H9 (cell line): ENCODE data around the gene PLD3. TPM values are rescaled to one million over a fixed set of nuclear protein-coding genes. Genes with fewer than 3 reads are reported as not detected.
A peak's percentile ranks its signal among the peaks of the same experiment; 100 is the strongest.

Source experiments
- DNase-seq: peaks from one replicate; pipeline ENCODE4 v3.0.0-alpha.2; 2017
- H2AFZ ChIP-seq: one replicate; pipeline ENCODE4 v1.6.1; 2013; ENCODE audit warnings: mild to moderate bottlenecking, low read length, control low read depth, moderate library complexity
- H2AK5ac ChIP-seq: 2 replicates; pipeline ENCODE4 v1.6.1; 2013; ENCODE audit warnings: low read length, control low read depth, mixed read lengths; ENCODE audit not compliant: insufficient read length
- H2BK120ac ChIP-seq: one replicate; pipeline ENCODE4 v1.6.1; 2013; ENCODE audit warnings: low read depth, mild to moderate bottlenecking, low read length, control low read depth, inconsistent platforms; ENCODE audit not compliant: poor library complexity, severe bottlenecking
- H2BK12ac ChIP-seq: 2 replicates; pipeline ENCODE4 v1.6.1; 2013; ENCODE audit warnings: low read length, control low read depth, mixed read lengths, low read depth; ENCODE audit not compliant: insufficient read length
- H2BK15ac ChIP-seq: 2 replicates; pipeline ENCODE4 v1.6.1; 2013; ENCODE audit warnings: low read depth, low read length, control low read depth
- H2BK20ac ChIP-seq: one replicate; pipeline ENCODE4 v1.6.1; 2013; ENCODE audit warnings: low read depth, mild to moderate bottlenecking, low read length, control low read depth, inconsistent platforms; ENCODE audit not compliant: poor library complexity, severe bottlenecking
- H2BK5ac ChIP-seq: 2 replicates; pipeline ENCODE4 v1.6.1; 2013; ENCODE audit warnings: low read length, control low read depth, mixed read lengths; ENCODE audit not compliant: insufficient read length
- H3K14ac ChIP-seq: 2 replicates; pipeline ENCODE4 v1.6.1; 2013; ENCODE audit warnings: low read length, control low read depth; ENCODE audit not compliant: insufficient read depth
- H3K18ac ChIP-seq: 2 replicates; pipeline ENCODE4 v1.6.1; 2013; ENCODE audit warnings: low read depth, mild to moderate bottlenecking, mixed read lengths, low read length, control low read depth; ENCODE audit not compliant: insufficient read length
- H3K23ac ChIP-seq: 2 replicates; pipeline ENCODE4 v1.6.1; 2013; ENCODE audit warnings: low read length, control low read depth, mixed read lengths, low read depth; ENCODE audit not compliant: insufficient read length
- H3K23me2 ChIP-seq: 2 replicates; pipeline ENCODE4 v1.6.1; 2013; ENCODE audit warnings: low read depth, mild to moderate bottlenecking, mixed read lengths, low read length, control low read depth; ENCODE audit not compliant: insufficient read length, poor library complexity, severe bottlenecking
- H3K27ac ChIP-seq: 2 replicates; pipeline ENCODE4 v1.5.1; 2013; ENCODE audit warnings: low read length, control low read depth, mixed read lengths, low read depth; ENCODE audit not compliant: insufficient read length
- H3K27me3 ChIP-seq: 2 replicates; pipeline ENCODE4 v1.6.1; 2013; ENCODE audit warnings: low read length, control low read depth, inconsistent platforms; ENCODE audit not compliant: insufficient read depth
- H3K4ac ChIP-seq: 2 replicates; pipeline ENCODE4 v1.6.1; 2013; ENCODE audit warnings: low read depth, mild to moderate bottlenecking, control low read depth, inconsistent platforms, low read length, moderate library complexity
- H3K4me1 ChIP-seq: 2 replicates; pipeline ENCODE4 v1.6.1; 2013; ENCODE audit warnings: low read length, control low read depth, inconsistent platforms; ENCODE audit not compliant: insufficient read depth
- H3K4me2 ChIP-seq: 2 replicates; pipeline ENCODE4 v1.6.1; 2013; ENCODE audit warnings: low read length, control low read depth, mixed read lengths; ENCODE audit not compliant: insufficient read length, insufficient read depth
- H3K56ac ChIP-seq: 2 replicates; pipeline ENCODE4 v1.6.1; 2013; ENCODE audit warnings: low read depth, mild to moderate bottlenecking, mixed read lengths, low read length, control low read depth; ENCODE audit not compliant: insufficient read length
- H3K79me1 ChIP-seq: 2 replicates; pipeline ENCODE4 v1.6.1; 2013; ENCODE audit warnings: low read depth, mild to moderate bottlenecking, moderate library complexity, low read length, control low read depth, inconsistent platforms; ENCODE audit not compliant: insufficient read depth, poor library complexity, severe bottlenecking
- H3K79me2 ChIP-seq: 2 replicates; pipeline ENCODE4 v1.6.1; 2013; ENCODE audit warnings: low read length, control low read depth, inconsistent platforms; ENCODE audit not compliant: insufficient read depth
- H3K9ac ChIP-seq: 2 replicates; pipeline ENCODE4 v1.6.1; 2013; ENCODE audit warnings: low read length, control low read depth, mixed read lengths; ENCODE audit not compliant: insufficient read length; ENCODE audit errors: extremely low read depth
- H3K9me3 ChIP-seq: one replicate; pipeline ENCODE4 v1.6.1; 2013; ENCODE audit warnings: low read depth, low read length, inconsistent platforms; ENCODE audit not compliant: control insufficient read depth
- H3T11ph ChIP-seq: one replicate; pipeline ENCODE4 v1.6.1; 2013; ENCODE audit warnings: mild to moderate bottlenecking, low read length, control low read depth, inconsistent platforms
- H4K20me1 ChIP-seq: one replicate; pipeline ENCODE4 v1.6.1; 2013; ENCODE audit not compliant: control insufficient read depth, insufficient read length, insufficient read depth
- H4K5ac ChIP-seq: 2 replicates; pipeline ENCODE4 v1.6.1; 2013; ENCODE audit warnings: low read depth, mild to moderate bottlenecking, mixed read lengths, low read length, control low read depth; ENCODE audit not compliant: insufficient read length
- H4K8ac ChIP-seq: replicated peaks from 2 replicates; pipeline ENCODE4 v1.6.1; 2013; ENCODE audit warnings: low read length, control low read depth, mixed read lengths, low read depth; ENCODE audit not compliant: insufficient read length
- H4K91ac ChIP-seq: 2 replicates; pipeline ENCODE4 v1.6.1; 2013; ENCODE audit warnings: low read depth, mild to moderate bottlenecking, moderate library complexity, mixed read lengths, low read length, control low read depth; ENCODE audit not compliant: insufficient read length
- H3K27ac Mint-ChIP-seq, 3 experiments: 2 replicates in 2 of 3; 3 replicates in 1 of 3; pipeline ENCODE4 v1.8.0; 2020 to 2021; ENCODE audit warnings: mixed read lengths in 3 of 3, mild to moderate bottlenecking in 1 of 3, moderate library complexity in 1 of 3
- H3K27me3 Mint-ChIP-seq: 2 replicates; pipeline ENCODE4 v1.8.0; 2021; ENCODE audit warnings: low read depth, mild to moderate bottlenecking, moderate library complexity, mixed read lengths
- H3K36me3 Mint-ChIP-seq, 3 experiments: 2 replicates in 2 of 3; 3 replicates in 1 of 3; pipeline ENCODE4 v1.8.0; 2020 to 2021; ENCODE audit warnings: low read depth in 3 of 3, mixed read lengths in 3 of 3; ENCODE audit not compliant: insufficient read depth in 1 of 3
- H3K4me1 Mint-ChIP-seq, 2 experiments: 2 replicates each; pipeline ENCODE4 v1.8.0; 2020; ENCODE audit warnings: mixed read lengths in 2 of 2
- H3K4me3 Mint-ChIP-seq, 2 experiments: 2 replicates in 1 of 2; 3 replicates in 1 of 2; pipeline ENCODE4 v1.8.0; 2020 to 2021; ENCODE audit warnings: mild to moderate bottlenecking in 2 of 2, mixed read lengths in 2 of 2, moderate library complexity in 1 of 2
- H3K9me3 Mint-ChIP-seq, 2 experiments: 2 replicates in 1 of 2; 3 replicates in 1 of 2; pipeline ENCODE4 v1.8.0; 2020; ENCODE audit warnings: mild to moderate bottlenecking in 2 of 2, mixed read lengths in 2 of 2, moderate library complexity in 1 of 2
- CTCF ChIP-seq: fragments of 200-600 bp; sonication (generic); conservative IDR thresholded peaks from 3 replicates; pipeline ENCODE4 v1.8.0; 2021; ENCODE audit warnings: antibody characterized with exemption, mild to moderate bottlenecking
- WGBS: extraction: QIAGEN DNeasy Blood & Tissue Kit; methylation state at CpG from one replicate; pipeline ENCODE4 v1.1.7; 2013; ENCODE audit warnings: missing lambda C conversion rate, low lambda C conversion rate, mixed read lengths; ENCODE audit not compliant: insufficient read length; ENCODE audit errors: extremely low coverage; 5-methylcytosine and 5-hydroxymethylcytosine counted together
- total RNA-seq: library from RNA; stranded (reverse); gene quantifications from 2 replicates; pipeline ENCODE4 v1.2.1, GENCODE V29; 2021

The PLD3 gene
- total RNA-seq, 1 experiment from 2014 or later: 194 TPM

DNA sequence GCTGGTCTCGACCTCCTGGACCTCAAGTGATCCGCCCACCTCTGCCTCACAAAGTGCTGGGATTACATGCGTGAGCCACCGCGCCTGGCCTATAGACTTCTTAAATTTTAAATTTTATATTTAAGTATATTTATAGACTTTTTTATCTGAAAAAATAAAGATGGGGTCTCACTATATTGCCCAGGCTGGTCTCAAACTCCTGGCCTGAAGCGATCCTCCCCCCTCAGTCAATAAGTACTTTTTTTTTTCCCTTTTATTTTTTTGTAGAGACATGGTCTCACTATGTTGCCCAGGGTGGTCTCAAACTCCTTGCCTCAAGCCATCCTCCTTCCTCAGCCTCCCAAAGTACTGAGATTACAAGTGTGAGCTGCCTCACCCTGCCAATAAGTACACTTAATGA is 75.4 kb downstream of the PLD3 start:
- WGBS: no CpG with 5 or more reads among the region's 6 CpGs
- no peak overlapping the region for H3K23ac ChIP-seq
- H3K9me3 ChIP-seq: no peaks in the 10 kb centered on the region
- no peak overlapping the region for H2BK120ac ChIP-seq
- peaks cover 0 to 5% (median 4%) of the 10 kb centered on the region in 3 experiments; a peak in 3 of 7 replicates for H3K36me3 Mint-ChIP-seq
- H3K79me2 ChIP-seq: no peaks in the 10 kb centered on the region
- H3K27me3 ChIP-seq: no peaks in the 10 kb centered on the region
- H3K9me3 Mint-ChIP-seq: peaks cover 0 to 3% of the 10 kb centered on the region in 2 experiments; a peak in 1 of 5 replicates
- no peak overlapping the region for H2AK5ac ChIP-seq
- no peak overlapping the region for H2BK12ac ChIP-seq
- no peak overlapping the region for H2AFZ ChIP-seq
- no peak overlapping the region for H2BK15ac ChIP-seq
- H4K20me1 ChIP-seq: no peaks in the 10 kb centered on the region
- no peaks in the 10 kb centered on the region; the same call in 1 of the 2 replicates for H3K4me1 ChIP-seq
- H3K56ac ChIP-seq: no peak overlapping the region
- no peak overlapping the region for H3K4ac ChIP-seq
- no peak overlapping the region for H2BK20ac ChIP-seq
- peaks cover 16% of the 10 kb centered on the region for H3K23me2 ChIP-seq
- no peak overlapping the region for H3K18ac ChIP-seq
- peaks cover 2% of the 10 kb centered on the region; the same call in 1 of the 2 replicates for H3K27me3 Mint-ChIP-seq
- no peak overlapping the region for H3K27ac ChIP-seq
- peaks cover 19% of the 10 kb centered on the region in 2 experiments for H3K4me1 Mint-ChIP-seq
- H4K5ac ChIP-seq: no peak overlapping the region
- H3K4me2 ChIP-seq: no peak overlapping the region
- no peak overlapping the region for H4K91ac ChIP-seq
- no peaks in the 10 kb centered on the region for H3K79me1 ChIP-seq
- no peak for TF ChIP-seq CTCF
- DNase-seq: no peak
- no peak overlapping the region for H2BK5ac ChIP-seq
- no peak overlapping the region for H3T11ph ChIP-seq
- H3K27ac Mint-ChIP-seq: no peak overlapping the region
- H3K14ac ChIP-seq: no peak overlapping the region
- peak overlapping the region in 1 of 2 experiments; percentile 50; a peak in 2 of 5 replicates for H3K4me3 Mint-ChIP-seq
- no peak overlapping the region for H3K9ac ChIP-seq
- no peak overlapping the region for H4K8ac ChIP-seq
